Activated gamma-delta T cell treated with Interleukin-2 at 50 U/mL for 16 hours (primary cell): Measurements from ENCODE around the gene PDE4A.

Experiments
- DNase-seq: peaks from one replicate; pipeline ENCODE4 v3.0.0-alpha.2; 2020

The PDE4A gene

GRCh38 chr19:10516671-10517286 is 96.4 kb downstream of the PDE4A start:
- no peak for DNase-seq

GRCh38 chr19:10517361-10517759 is 97.0 kb downstream of the PDE4A start, which contains the start of gene S1PR5:
TSS of gene S1PR5 (minus strand) at chr19:10517447. CDS start at chr19:10515011, 2,436 bp downstream.
- DNase-seq, result no peak

- DNase-seq, result no peak
Observed at GRCh38 chr19:10517760-10518443, 97.6 kb downstream of the PDE4A start.

- DNase-seq, result peak; percentile 35
Observed at GRCh38 chr19:10518444-10519361, 98.4 kb downstream of the PDE4A start.
